HL-60/S4 (cell line): Measurements from ENCODE around the gene C1RL.
"Not testable (repeated sequence)": the region's sequence is repeated elsewhere in the genome, so short reads cannot be mapped to it uniquely, and the experiment has no call there.

Source experiments
- in situ Hi-C: fragments of 300-500 bp; cut with MboI; formaldehyde crosslinking; loops from 2 replicates; pipeline ENCODE4 v1.14.3; 2022; ENCODE audit warnings: low sequenced_read_pairs

C1RL gene

GRCh38 chr12:7068994-7069346 is 40.0 kb downstream of the C1RL start:
- in situ Hi-C loops = no loop called here

DNA sequence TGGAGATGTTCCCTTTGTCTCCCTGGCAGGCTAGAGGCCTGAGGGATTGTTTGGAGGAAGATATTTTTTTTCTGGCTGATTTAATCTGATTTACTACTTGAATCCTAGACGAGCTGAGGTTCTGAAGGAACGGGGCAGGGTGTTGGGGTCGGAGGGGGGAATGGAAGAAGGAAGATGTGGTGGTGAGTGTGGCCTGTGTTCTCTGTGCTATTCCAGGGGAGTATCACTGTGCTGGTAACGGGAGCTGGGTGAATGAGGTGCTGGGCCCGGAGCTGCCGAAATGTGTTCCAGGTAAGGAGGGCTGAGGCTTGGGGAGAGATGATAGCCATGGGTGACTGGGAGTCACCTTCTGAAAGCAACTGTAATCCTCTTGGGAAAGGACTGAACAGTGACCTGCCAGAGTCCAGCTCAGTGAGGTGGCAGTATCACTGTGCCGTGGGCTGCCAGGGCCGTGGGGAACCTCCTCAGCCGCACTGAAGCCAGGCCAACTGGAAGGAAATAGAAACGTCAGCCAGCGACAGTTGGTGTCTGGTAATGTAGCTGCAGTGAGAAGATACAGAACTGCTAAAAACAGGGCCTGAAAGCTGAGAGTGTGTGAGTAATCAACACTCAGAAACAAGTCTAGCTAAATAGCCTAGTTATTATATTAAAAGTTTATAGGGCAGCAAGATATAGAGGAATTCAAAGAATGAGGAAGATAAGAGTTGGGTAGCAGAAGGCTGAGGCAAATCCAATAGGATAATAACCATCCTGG is 40.6 kb downstream of the C1RL start:
- in situ Hi-C loops = no loop called here

- in situ Hi-C loops = no loop called here
Measured at GRCh38 chr12:7067096-7067495, 41.9 kb downstream of the C1RL start.

DNA sequence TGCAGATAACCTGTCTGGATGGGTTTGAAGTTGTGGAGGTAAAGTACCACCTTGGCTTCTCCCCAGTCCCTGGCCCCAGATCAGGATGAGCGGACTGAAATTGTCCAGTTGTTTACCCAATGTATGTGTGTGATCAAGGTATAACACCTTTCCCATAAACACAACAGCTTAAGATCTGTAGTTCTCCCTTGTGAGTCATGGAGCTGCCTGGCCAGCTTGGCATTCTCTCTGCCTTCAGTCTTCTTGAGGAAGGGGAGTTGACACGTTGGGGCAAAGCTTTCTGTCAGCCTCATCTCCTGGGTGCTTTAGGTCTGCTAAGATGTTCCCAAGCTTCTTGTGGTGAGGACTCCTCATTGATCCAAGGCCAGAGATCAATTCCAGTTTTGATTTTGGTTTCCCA is 42.4 kb downstream of the C1RL start:
- in situ Hi-C loops = no loop called here

DNA sequence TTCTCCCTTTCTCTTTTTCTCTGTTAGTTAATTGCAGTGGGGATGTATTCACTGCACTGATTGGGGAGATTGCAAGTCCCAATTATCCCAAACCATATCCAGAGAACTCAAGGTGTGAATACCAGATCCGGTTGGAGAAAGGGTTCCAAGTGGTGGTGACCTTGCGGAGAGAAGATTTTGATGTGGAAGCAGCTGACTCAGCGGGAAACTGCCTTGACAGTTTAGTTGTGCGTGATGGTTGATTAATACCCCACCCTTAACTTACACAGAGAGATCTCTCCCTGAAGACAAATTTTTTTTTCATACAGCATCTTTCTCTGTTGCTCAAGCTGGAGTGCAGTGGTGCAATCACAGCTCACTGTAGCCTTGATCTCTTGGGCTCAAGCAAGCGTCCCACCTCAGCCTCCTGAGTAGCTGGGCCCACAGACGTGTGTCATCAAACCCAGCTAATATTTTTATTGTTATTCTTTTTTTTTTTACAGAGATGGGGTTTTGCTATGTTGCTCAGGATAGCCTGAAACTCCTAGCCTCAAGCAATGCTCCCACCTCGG is 43.9 kb downstream of the C1RL start:
- in situ Hi-C loops = no loop called here

- in situ Hi-C loops = no loop called here
Measured at GRCh38 chr12:7064516-7064915, 44.5 kb downstream of the C1RL start.

- in situ Hi-C loops = no loop called here
Measured at GRCh38 chr12:7061596-7061995, 47.4 kb downstream of the C1RL start.

DNA sequence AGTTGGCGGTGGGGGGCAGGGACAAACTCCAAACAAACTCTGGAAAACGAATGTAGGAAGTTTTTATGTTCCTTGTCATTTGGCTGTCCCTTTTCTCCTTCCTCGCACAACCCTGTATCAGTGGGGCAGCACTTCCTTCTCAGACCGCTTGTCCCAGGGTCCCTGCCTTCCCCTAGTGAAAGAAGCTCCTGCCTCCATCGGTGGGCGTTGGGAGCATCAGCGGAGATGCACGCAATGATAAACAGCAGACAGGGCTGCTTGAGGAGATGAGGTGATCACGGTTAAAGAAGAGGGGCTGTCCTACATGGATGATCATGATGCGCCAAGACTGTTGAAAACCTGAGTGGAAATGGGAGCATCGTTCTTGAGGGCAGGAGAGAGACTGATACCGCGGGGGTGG is 47.9 kb downstream of the C1RL start:
- in situ Hi-C loops = no loop called here

DNA sequence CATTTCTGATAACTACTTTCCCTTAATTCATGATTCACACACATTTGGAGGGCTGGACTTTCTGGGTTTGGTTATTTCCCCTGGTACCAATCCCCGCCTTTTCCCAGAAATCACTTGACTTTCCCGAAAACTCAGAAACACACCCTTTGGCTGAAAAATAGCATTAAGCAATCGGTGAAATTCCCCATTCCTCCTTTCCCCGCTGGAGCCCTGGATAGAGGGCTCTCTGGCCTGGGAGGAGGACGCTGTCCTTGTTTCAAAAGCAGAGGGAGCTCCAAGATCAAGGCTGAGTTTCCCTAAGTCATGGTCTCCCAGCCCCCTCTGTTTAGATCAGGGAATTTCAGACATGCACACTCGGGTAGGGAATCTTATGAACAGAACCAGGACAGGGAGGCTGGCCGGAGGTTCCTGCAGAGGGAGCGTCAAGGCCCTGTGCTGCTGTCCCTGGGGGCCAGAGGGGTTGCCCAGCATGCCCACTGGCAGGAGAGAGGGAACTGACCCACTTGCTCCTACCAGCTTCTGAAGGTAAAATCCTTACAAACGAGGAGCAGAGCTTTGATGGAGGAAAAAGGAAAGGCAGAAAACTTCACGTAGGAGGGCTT is 48.6 kb downstream of the C1RL start, which contains the start of gene C1S:
Gene C1S, plus strand, starts transcription at position 366 of the 602 bp plus-strand sequence. CDS start 1,195 bp downstream, outside the sequence.
- in situ Hi-C loops = no loop called here

- in situ Hi-C loops = no loop called here
Measured at GRCh38 chr12:7059780-7060179, 49.2 kb downstream of the C1RL start.

- in situ Hi-C loops = no loop called here
Measured at GRCh38 chr12:7058850-7059395, 50.1 kb downstream of the C1RL start.

GRCh38 chr12:7058163-7058845 is 50.7 kb downstream of the C1RL start:
- in situ Hi-C loops = no loop called here

DNA sequence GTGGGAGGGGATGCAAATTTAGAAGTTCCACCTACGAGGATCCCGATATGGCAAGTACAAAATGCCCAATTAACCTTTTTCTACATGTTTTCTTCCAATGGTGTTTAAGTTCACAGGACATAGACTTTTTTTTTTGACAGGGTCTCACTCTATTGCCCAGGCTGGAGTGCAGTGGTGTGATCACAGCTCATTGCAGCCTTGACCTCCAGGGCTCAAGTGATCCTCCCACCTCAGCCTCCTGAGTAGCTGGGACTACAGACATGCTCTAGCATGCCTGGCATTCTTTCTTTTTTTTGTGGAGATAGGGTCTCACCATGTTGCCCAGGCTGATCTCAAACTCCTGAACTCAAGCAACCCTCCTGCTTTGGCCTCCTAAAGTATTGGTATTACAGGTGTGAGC is 53.3 kb downstream of the C1RL start:
- in situ Hi-C loops = not testable (repeated sequence)

DNA sequence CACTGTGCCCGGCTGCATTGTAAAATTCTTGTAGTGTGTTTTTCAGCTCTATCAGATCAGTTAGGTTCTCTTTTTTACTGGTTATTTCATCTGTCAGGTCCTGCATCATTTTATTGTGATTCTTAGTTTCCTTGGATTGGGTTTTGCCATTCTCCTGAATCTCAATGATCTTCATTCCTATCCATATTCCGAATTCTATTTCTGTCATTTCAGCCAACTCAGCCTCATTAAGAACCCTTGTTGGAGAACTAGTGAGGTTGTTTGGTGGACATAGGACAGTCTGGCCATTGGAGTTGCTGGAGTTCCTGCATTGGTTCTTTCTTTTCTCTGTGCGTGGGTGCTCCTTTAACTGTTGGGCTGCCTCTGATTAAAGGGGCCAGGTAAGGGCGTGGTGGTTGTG is 54.1 kb downstream of the C1RL start:
- in situ Hi-C loops = no loop called here

DNA sequence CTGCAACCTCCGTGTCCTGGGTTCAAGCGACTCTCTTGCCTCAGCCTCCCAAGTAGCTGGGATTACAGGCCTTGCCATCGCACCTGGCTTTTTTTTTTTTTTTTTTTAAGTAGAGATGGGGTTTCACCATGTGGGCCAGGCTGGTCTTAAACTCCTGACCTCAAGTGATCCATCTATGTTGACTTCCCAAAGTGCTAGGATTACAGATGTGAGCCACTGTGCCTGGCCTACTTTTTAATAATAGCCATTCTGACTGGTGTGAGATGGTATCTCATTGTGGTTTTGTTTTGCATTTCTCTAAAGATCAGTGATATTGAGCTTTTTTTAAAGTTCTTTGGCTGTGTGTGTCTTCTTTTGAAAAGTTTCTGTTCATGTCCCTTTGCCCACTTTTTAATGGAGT is 59.0 kb downstream of the C1RL start:
- in situ Hi-C loops = not testable (repeated sequence)

DNA sequence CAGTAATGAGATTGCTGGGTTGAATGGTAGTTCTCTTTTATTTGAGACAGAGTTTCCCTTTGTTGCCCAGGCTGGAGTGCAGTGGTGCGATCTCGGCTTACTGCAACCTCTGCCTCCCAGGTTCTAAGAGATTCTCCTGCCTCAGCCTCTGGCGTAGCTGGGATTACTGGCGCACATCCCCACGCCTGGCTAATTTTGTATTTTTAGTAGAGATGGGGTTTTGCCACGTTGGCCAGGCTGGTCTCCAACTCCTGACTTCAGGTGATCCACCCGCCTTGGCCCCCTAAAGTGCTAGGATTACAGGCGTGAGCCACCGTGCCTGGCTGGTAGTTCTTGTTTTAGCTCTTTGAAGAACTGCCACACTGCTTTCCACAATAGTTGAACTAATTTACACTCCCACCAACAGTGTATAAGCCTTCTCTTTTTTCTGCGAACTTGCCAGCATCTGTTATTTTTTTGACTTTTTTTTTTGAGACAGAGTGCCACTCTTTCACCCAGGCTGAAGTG is 59.5 kb downstream of the C1RL start:
- in situ Hi-C loops = not testable (repeated sequence)

DNA sequence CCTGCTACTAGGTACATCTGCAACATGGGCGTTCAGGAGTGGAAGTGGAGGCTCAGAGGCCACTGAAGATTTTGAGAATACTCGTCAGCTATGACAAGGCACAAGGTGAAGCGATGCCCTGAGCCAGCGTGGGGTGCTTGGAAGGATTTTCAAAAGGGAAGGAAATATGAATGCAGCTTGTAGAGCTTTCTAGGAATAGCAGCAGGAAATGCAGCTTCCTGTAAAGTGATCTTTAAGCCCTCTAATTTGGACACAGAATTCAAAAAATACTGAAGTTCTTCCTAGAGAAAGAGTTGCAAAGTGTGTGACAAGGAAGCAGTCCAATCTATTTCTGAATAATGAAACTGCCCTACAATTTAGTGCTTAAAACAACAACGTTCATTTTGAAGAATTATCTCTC is 61.7 kb downstream of the C1RL start:
- in situ Hi-C loops = no loop called here

GRCh38 chr12:7046383-7047105 is 62.5 kb downstream of the C1RL start:
- in situ Hi-C loops = no loop called here

GRCh38 chr12:7045913-7046312 is 63.1 kb downstream of the C1RL start:
- in situ Hi-C loops = no loop called here
